K562 (cell line): ENCODE results near the gene RNF114. TPM values are rescaled to one million over a fixed set of nuclear protein-coding genes. Genes with fewer than 3 reads are reported as not detected.

Source experiments
- BRCA1 ChIP-seq, 2 experiments: fragments of 450-650 bp in 1 of 2; sonication (generic) in 1 of 2; formaldehyde crosslinking in 1 of 2; IDR thresholded peaks; 2 replicates each; pipeline versions ENCODE4 v1.5.0 to v1.6.1; 2017 to 2020; ENCODE audit warnings: mild to moderate bottlenecking in 1 of 2, missing genetic modification reagents in 1 of 2
- CBX8 ChIP-seq: fragments of 200-600 bp; sonication (generic); IDR thresholded peaks from 2 replicates; pipeline ENCODE4 v1.6.1; 2012; ENCODE audit warnings: borderline replicate concordance, mixed run types, low read depth, mild to moderate bottlenecking, moderate library complexity, mixed read lengths, low read length, control low read depth, inconsistent platforms; ENCODE audit not compliant: poor library complexity, severe bottlenecking; ENCODE audit errors: extremely low read depth
- CCNT2 ChIP-seq: IDR thresholded peaks from 2 replicates; pipeline ENCODE4 v1.6.1; 2011; ENCODE audit warnings: borderline replicate concordance, low read depth, mild to moderate bottlenecking, moderate library complexity, mixed read lengths, low read length; ENCODE audit not compliant: insufficient read length; ENCODE audit errors: extremely low read depth
- E2F3 ChIP-seq: fragments of 250-450 bp; sonication (Bioruptor Pico); IDR thresholded peaks from 2 replicates; pipeline ENCODE4 v1.4.0; 2020; ENCODE audit warnings: mild to moderate bottlenecking
- HNRNPK ChIP-seq: fragments of 200-400 bp; formaldehyde crosslinking; IDR thresholded peaks from one replicate; pipeline ENCODE4 v1.6.1; 2018; ENCODE audit warnings: mild to moderate bottlenecking, low read depth, low read length; ENCODE audit not compliant: poor library complexity, severe bottlenecking
- MYNN ChIP-seq, 2 experiments: sonication (generic); formaldehyde crosslinking in 1 of 2; IDR thresholded peaks; 2 replicates each; pipeline versions ENCODE4 v1.5.0 to v1.6.1; 2016 to 2020; ENCODE audit warnings: antibody characterized with exemption in 1 of 2, missing genetic modification reagents in 1 of 2
- NR2F6 ChIP-seq: fragments of 450-650 bp; formaldehyde crosslinking; IDR thresholded peaks from 2 replicates; pipeline ENCODE4 v1.4.0; 2020; ENCODE audit warnings: mild to moderate bottlenecking
- PCBP2 ChIP-seq: fragments of 200-400 bp; formaldehyde crosslinking; IDR thresholded peaks from 2 replicates; pipeline ENCODE4 v1.6.1; 2018; ENCODE audit warnings: low read length, low read depth, mild to moderate bottlenecking, moderate library complexity; ENCODE audit not compliant: poor library complexity, severe bottlenecking
- POLR2G ChIP-seq: fragments of 200-400 bp; formaldehyde crosslinking; IDR thresholded peaks from 2 replicates; pipeline ENCODE4 v1.6.1; 2017; ENCODE audit warnings: low read depth, mild to moderate bottlenecking, antibody characterized with exemption, low read length, moderate library complexity
- RHOXF2B ChIP-seq: fragments of 250-450 bp; sonication (Bioruptor Pico); conservative IDR thresholded peaks from 2 replicates; pipeline ENCODE4 v1.5.1; 2021
- SMARCA4 ChIP-seq: fragments of 450-650 bp; IDR thresholded peaks from 2 replicates; pipeline ENCODE4 v1.6.1; 2016
- SP1 ChIP-seq: sonication (generic); formaldehyde crosslinking; IDR thresholded peaks from 2 replicates; pipeline ENCODE4 v1.8.1; 2022; ENCODE audit warnings: mild to moderate bottlenecking, missing genetic modification reagents
- SREBF2 ChIP-seq: sonication (generic); formaldehyde crosslinking; IDR thresholded peaks from 2 replicates; pipeline ENCODE4 v1.4.0; 2020; ENCODE audit warnings: mild to moderate bottlenecking, missing genetic modification reagents
- TCF7L2 ChIP-seq: fragments of 150-350 bp; IDR thresholded peaks from 2 replicates; pipeline ENCODE4 v1.6.1; 2016; ENCODE audit warnings: low read depth, mild to moderate bottlenecking, low read length, moderate library complexity
- TEAD2 ChIP-seq: fragments of 450-650 bp; IDR thresholded peaks from 2 replicates; pipeline ENCODE4 v1.6.1; 2016; ENCODE audit warnings: missing genetic modification characterization, control low read depth, missing compliant biosample characterization
- XRCC3 ChIP-seq: fragments of 450-650 bp; IDR thresholded peaks from 2 replicates; pipeline ENCODE4 v1.6.1; 2017; ENCODE audit warnings: mild to moderate bottlenecking, moderate library complexity
- ZNF134 ChIP-seq: fragments of 250-450 bp; sonication (Bioruptor Pico); conservative IDR thresholded peaks from 2 replicates; pipeline ENCODE4 v1.4.0; 2020
- ZNF217 ChIP-seq: sonication (generic); formaldehyde crosslinking; IDR thresholded peaks from 2 replicates; pipeline ENCODE4 v1.8.0; 2022; ENCODE audit warnings: mild to moderate bottlenecking, missing genetic modification reagents
- ZNF507 ChIP-seq: conservative IDR thresholded peaks from 2 replicates; pipeline ENCODE4 v1.6.1; 2017; ENCODE audit warnings: missing genetic modification characterization, missing compliant biosample characterization
- ZNF586 ChIP-seq: fragments of 450-650 bp; formaldehyde crosslinking; conservative IDR thresholded peaks from 2 replicates; pipeline ENCODE4 v1.4.0; 2020; ENCODE audit warnings: mild to moderate bottlenecking, moderate library complexity
- polyA plus RNA-seq, 8 experiments: library from polyadenylated mRNA; depleted of rRNA in 4 of 8; stranded (reverse) in 5 of 8; unstranded in 3 of 8; fragments of >200 nt; fragmentation: Nextera tagmentation in 2 of 8; fragmentation: Illumina TruSeq in 1 of 8; extraction: Ambion mirVana in 2 of 8; extraction: Trizol in 1 of 8; gene quantifications; 2 replicates each; pipeline versions ENCODE4 v1.2.1 to v1.2.3, GENCODE V29; 2011 to 2014; ENCODE audit warnings: inconsistent platforms in 1 of 8, missing spikeins in 1 of 8
- total RNA-seq, 7 experiments: library from RNA; depleted of rRNA in 6 of 7; stranded (reverse); fragments of >200 nt in 6 of 7; fragmentation: Illumina TruSeq in 2 of 7; extraction: Trizol in 2 of 7; gene quantifications; 2 replicates each; pipeline versions ENCODE4 v1.2.1 to v1.2.3, GENCODE V29; 2011 to 2021; ENCODE audit warnings: low replicate concordance in 1 of 7
- TF ChIP-seq, protein P1 (sequence below): fragments of 450-650 bp; IDR thresholded peaks from 2 replicates; pipeline ENCODE4 v1.6.1; 2016
- TF ChIP-seq, protein P2 (sequence below), 2 experiments: fragments of 450-650 bp; IDR thresholded peaks; 2 replicates each; pipeline ENCODE4 v1.6.1; 2016
- TF ChIP-seq, protein P3 (sequence below): fragments of 250-450 bp; sonication (Bioruptor Pico); IDR thresholded peaks from 2 replicates; pipeline ENCODE4 v1.4.0; 2020; ENCODE audit warnings: borderline replicate concordance

Gene RNF114
- total and polyA plus RNA-seq, 9 of the 15 experiments (the other 6 are each of a cell fraction or from before 2014, with no cell fraction given), result 38.6 to 111 (median 62.6) TPM

- no peak for TF ChIP-seq ZNF507 (tag)
- 0 out of 2 replicates have a peak, but pooled peaks have one; percentile 21 for TF ChIP-seq MYNN (IDR thresholded peaks at IDR 0.05)
- no peak for TF ChIP-seq MYNN (CRISPR knock-in tag; IDR thresholded peaks at IDR 0.05)
- TF ChIP-seq ZNF134 (CRISPR knock-in tag), result no peak
- TF ChIP-seq POLR2G, result peak; percentile 99
- TF ChIP-seq SMARCA4, result no peak
- TF ChIP-seq TCF7L2, result no peak
- TF ChIP-seq, protein P1, sequence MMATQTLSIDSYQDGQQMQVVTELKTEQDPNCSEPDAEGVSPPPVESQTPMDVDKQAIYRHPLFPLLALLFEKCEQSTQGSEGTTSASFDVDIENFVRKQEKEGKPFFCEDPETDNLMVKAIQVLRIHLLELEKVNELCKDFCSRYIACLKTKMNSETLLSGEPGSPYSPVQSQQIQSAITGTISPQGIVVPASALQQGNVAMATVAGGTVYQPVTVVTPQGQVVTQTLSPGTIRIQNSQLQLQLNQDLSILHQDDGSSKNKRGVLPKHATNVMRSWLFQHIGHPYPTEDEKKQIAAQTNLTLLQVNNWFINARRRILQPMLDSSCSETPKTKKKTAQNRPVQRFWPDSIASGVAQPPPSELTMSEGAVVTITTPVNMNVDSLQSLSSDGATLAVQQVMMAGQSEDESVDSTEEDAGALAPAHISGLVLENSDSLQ, result no peak
- no peak for TF ChIP-seq CBX8
- TF ChIP-seq SP1 (CRISPR knock-in tag), result peak; percentile 81
- no peak; the same call in 1 of the 2 replicates for TF ChIP-seq E2F3 (CRISPR knock-in tag)
- TF ChIP-seq HNRNPK, result no peak
- TF ChIP-seq XRCC3, result no peak
- TF ChIP-seq CCNT2, result peak; percentile 84
- TF ChIP-seq, protein P2, sequence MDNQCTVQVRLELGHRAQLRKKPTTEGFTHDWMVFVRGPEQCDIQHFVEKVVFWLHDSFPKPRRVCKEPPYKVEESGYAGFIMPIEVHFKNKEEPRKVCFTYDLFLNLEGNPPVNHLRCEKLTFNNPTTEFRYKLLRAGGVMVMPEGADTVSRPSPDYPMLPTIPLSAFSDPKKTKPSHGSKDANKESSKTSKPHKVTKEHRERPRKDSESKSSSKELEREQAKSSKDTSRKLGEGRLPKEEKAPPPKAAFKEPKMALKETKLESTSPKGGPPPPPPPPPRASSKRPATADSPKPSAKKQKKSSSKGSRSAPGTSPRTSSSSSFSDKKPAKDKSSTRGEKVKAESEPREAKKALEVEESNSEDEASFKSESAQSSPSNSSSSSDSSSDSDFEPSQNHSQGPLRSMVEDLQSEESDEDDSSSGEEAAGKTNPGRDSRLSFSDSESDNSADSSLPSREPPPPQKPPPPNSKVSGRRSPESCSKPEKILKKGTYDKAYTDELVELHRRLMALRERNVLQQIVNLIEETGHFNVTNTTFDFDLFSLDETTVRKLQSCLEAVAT (IDR thresholded peaks at IDR 0.05), result no peak; a peak in 1 of 4 replicates
- no peak for TF ChIP-seq BRCA1 (IDR thresholded peaks at IDR 0.05)
- TF ChIP-seq BRCA1 (CRISPR knock-in tag; IDR thresholded peaks at IDR 0.05), result 0 out of 2 replicates have a peak, but pooled peaks have one; percentile 33
- TF ChIP-seq NR2F6 (CRISPR knock-in tag), result no peak
- TF ChIP-seq PCBP2, result no peak
- TF ChIP-seq, protein P3, sequence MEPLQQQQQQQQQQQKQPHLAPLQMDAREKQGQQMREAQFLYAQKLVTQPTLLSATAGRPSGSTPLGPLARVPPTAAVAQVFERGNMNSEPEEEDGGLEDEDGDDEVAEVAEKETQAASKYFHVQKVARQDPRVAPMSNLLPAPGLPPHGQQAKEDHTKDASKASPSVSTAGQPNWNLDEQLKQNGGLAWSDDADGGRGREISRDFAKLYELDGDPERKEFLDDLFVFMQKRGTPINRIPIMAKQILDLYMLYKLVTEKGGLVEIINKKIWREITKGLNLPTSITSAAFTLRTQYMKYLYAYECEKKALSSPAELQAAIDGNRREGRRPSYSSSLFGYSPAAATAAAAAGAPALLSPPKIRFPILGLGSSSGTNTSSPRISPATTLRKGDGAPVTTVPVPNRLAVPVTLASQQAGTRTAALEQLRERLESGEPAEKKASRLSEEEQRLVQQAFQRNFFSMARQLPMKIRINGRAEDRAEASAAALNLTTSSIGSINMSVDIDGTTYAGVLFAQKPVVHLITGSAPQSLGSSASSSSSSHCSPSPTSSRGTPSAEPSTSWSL (CRISPR knock-in tag), result no peak
- TF ChIP-seq ZNF586 (CRISPR knock-in tag), result no peak
- TF ChIP-seq ZNF217 (CRISPR knock-in tag), result 0 out of 2 replicates have a peak, but pooled peaks have one; percentile 44
- TF ChIP-seq TEAD2 (tag), result no peak
- no peak for TF ChIP-seq SREBF2 (CRISPR knock-in tag)
- TF ChIP-seq RHOXF2B, result no peak
Measured at GRCh38 chr20:49982346-49983122, 46.3 kb downstream of the RNF114 start, which contains the start of gene SNAI1 (continued).
